Measurements from ENCODE around the gene ABLIM1.

Gene ABLIM1

DNA sequence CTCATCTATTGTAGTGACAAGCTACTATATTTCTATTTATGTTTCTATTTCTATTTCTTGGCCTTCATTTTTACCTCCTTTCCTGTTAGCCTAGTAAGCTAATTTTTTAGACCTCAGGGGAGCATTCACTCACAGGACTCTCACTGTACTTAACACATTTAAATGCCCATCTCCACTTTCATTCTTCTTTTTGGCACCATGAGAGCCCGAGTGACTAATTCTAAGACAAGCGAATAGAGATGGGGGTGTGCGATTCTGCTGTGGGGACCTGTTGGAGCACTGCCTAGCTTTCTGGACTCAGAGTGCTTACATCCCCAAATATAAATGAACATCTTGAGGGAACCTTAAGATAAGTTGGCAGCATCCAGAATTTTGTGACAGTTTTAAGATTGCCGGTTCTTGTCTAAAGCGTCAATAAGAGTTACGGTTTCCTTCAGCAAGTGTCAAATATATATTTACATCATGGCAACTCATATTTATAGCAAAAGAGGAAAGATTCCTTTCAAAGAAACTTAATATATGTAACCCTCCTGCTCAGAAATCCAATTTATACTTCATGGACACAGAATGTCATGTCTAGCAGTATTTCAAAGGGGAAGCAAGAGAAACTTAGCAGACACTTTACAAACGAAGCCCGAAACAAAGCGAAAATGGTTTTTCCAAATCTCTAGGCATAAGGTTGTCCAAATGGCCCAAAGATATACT is 199.7 kb downstream of the ABLIM1 start:
- peak overlapping the region in 1 of 2 donors; percentile 17 for H3K9ac ChIP-seq (ENCODE audit: low read depth in 1 of 2, low read length in 2 of 2)
- H3K27ac ChIP-seq (ENCODE audit: low read depth in 2 of 2, low read length in 2 of 2), result no peak overlapping the region
- H3K9me3 ChIP-seq (ENCODE audit: control insufficient read depth in 2 of 2, low read length in 2 of 2), result no peaks in the 10 kb centered on the region
- H3K27me3 ChIP-seq (ENCODE audit: control insufficient read depth in 2 of 2, insufficient read depth in 2 of 2, low read length in 2 of 2), result no peaks in the 10 kb centered on the region
- H3K36me3 ChIP-seq (ENCODE audit: control insufficient read depth in 2 of 2, insufficient read depth in 2 of 2, low read length in 2 of 2), result peaks cover 11 to 23% of the 10 kb centered on the region in 2 donors
- H3K4me3 ChIP-seq (ENCODE audit: low read length in 2 of 2), result no peak overlapping the region
- no peaks in the 10 kb centered on the region for H3K4me1 ChIP-seq (ENCODE audit: control insufficient read depth in 2 of 2, insufficient read depth in 2 of 2, low read length in 2 of 2)

DNA sequence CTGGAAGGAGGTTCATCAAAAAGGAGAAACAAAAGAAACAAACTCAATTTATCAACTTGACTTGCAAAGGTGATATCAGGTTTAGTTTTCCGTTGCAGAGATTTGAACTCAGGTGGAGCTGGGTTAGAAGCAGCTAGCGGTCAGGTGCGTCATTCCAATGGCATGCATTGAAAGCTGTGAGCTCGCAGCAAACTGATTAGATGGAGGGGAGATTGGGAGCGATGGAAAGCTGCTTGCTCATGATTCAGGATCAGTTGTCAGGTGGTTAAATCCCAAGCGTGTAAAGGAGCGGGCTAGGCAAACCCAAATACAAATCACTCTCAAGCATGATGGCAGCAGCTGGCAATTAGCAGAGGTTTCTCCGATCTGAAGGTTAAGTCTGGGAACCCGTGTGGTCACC is 204.5 kb downstream of the ABLIM1 start:
- Histone ChIP-seq H3K4me1 (ENCODE audit: control insufficient read depth in 2 of 2, insufficient read depth in 2 of 2, low read length in 2 of 2) (no peaks in the 10 kb centered on the region), H3K36me3 (ENCODE audit: control insufficient read depth in 2 of 2, insufficient read depth in 2 of 2, low read length in 2 of 2) (peaks cover 0 to 17% of the 10 kb centered on the region in 2 donors), H3K27ac (ENCODE audit: low read depth in 2 of 2, low read length in 2 of 2) (no peak overlapping the region)

DNA sequence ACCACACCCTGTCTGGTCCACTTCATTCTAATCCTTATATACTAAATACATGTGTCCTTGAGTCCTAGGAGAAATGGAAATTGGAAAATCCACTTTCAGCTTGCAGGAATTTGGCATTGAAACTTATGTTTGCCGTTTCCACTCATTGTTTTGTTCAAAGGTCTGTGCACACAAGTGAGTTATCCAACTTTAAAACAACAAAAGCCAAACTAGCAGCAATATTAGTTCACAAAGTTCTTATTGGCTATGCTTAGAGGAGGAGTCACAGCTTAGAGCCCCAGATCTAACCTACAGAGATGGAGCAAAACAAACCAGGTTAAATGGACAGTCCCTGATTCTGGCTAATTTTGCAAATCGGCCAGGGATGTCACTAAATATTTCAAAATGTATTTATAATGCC is 209.2 kb downstream of the ABLIM1 start:
- H3K27ac ChIP-seq (ENCODE audit: low read depth in 2 of 2, low read length in 2 of 2), result no peak overlapping the region
- H3K9me3 ChIP-seq (ENCODE audit: control insufficient read depth in 2 of 2, low read length in 2 of 2), result no peaks in the 10 kb centered on the region
- peaks cover 11 to 26% of the 10 kb centered on the region in 2 donors for H3K36me3 ChIP-seq (ENCODE audit: control insufficient read depth in 2 of 2, insufficient read depth in 2 of 2, low read length in 2 of 2)
- no peaks in the 10 kb centered on the region for H3K27me3 ChIP-seq (ENCODE audit: control insufficient read depth in 2 of 2, insufficient read depth in 2 of 2, low read length in 2 of 2)
- no peak overlapping the region for H3K9ac ChIP-seq (ENCODE audit: low read depth in 1 of 2, low read length in 2 of 2)
- H3K4me3 ChIP-seq (ENCODE audit: low read length in 2 of 2), result no peak overlapping the region
- H3K4me1 ChIP-seq (ENCODE audit: control insufficient read depth in 2 of 2, insufficient read depth in 2 of 2, low read length in 2 of 2), result no peaks in the 10 kb centered on the region

More for the DNA sequence above, 204.5 kb downstream of the ABLIM1 start:
- Histone ChIP-seq H3K27me3 (ENCODE audit: control insufficient read depth in 2 of 2, insufficient read depth in 2 of 2, low read length in 2 of 2) (no peaks in the 10 kb centered on the region), H3K9me3 (ENCODE audit: control insufficient read depth in 2 of 2, low read length in 2 of 2) (no peaks in the 10 kb centered on the region), H3K4me3 (ENCODE audit: low read length in 2 of 2) (no peak overlapping the region), H3K9ac (ENCODE audit: low read depth in 1 of 2, low read length in 2 of 2) (no peak overlapping the region)

DNA sequence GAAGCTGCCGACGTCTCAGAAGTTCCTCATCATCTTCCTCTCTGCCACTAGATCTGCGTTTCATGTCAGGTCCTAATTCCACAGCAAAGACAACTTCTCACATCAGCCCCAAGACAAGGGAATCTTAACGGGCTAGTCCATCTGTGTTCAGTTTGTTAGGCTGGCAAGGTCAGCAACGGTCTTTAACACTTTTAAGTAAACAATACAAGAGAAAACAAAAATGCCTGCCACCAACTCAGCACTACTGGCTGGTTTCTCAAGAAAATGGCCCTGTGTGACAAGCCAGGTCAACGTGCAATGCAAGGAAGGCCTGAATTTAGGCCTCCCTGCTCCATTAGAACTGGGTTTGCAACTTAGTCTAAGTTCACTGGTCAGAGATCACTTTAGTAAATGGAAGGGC is 212.7 kb downstream of the ABLIM1 start:
- no peaks in the 10 kb centered on the region for H3K27me3 ChIP-seq (ENCODE audit: control insufficient read depth in 2 of 2, insufficient read depth in 2 of 2, low read length in 2 of 2)
- no peak overlapping the region for H3K9ac ChIP-seq (ENCODE audit: low read depth in 1 of 2, low read length in 2 of 2)
- no peaks in the 10 kb centered on the region for H3K4me1 ChIP-seq (ENCODE audit: control insufficient read depth in 2 of 2, insufficient read depth in 2 of 2, low read length in 2 of 2)
- no peak overlapping the region for H3K27ac ChIP-seq (ENCODE audit: low read depth in 2 of 2, low read length in 2 of 2)
- H3K9me3 ChIP-seq (ENCODE audit: control insufficient read depth in 2 of 2, low read length in 2 of 2), result no peaks in the 10 kb centered on the region
- H3K4me3 ChIP-seq (ENCODE audit: low read length in 2 of 2), result no peak overlapping the region
- H3K36me3 ChIP-seq (ENCODE audit: control insufficient read depth in 2 of 2, insufficient read depth in 2 of 2, low read length in 2 of 2), result peaks cover 18 to 28% of the 10 kb centered on the region in 2 donors

DNA sequence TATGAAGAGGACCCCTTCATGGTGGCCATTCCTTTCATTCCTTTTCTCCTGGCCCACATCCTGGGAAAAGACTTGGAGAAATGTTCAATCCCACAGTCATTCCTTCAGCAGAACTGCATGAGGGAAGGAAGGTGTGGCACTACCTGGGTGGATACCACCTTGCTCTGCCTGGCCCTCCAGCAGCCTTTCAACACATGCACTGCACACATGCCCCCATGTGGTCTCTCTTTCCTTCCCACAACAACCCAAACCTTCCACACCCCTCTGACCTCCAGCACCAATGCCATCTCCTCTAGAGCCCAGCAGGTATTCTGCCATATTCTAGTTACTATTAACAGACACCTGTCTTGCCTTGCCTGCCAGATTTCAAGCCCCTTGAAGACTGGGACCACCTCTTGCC is 213.3 kb downstream of the ABLIM1 start:
- H3K9me3 ChIP-seq (ENCODE audit: control insufficient read depth in 2 of 2, low read length in 2 of 2), result no peaks in the 10 kb centered on the region
- no peak overlapping the region for H3K4me3 ChIP-seq (ENCODE audit: low read length in 2 of 2)
- H3K36me3 ChIP-seq (ENCODE audit: control insufficient read depth in 2 of 2, insufficient read depth in 2 of 2, low read length in 2 of 2), result peaks cover 22 to 32% of the 10 kb centered on the region in 2 donors
- no peaks in the 10 kb centered on the region for H3K4me1 ChIP-seq (ENCODE audit: control insufficient read depth in 2 of 2, insufficient read depth in 2 of 2, low read length in 2 of 2)
- H3K9ac ChIP-seq (ENCODE audit: low read depth in 1 of 2, low read length in 2 of 2), result no peak overlapping the region
- H3K27me3 ChIP-seq (ENCODE audit: control insufficient read depth in 2 of 2, insufficient read depth in 2 of 2, low read length in 2 of 2), result no peaks in the 10 kb centered on the region
- H3K27ac ChIP-seq (ENCODE audit: low read depth in 2 of 2, low read length in 2 of 2), result no peak overlapping the region

DNA sequence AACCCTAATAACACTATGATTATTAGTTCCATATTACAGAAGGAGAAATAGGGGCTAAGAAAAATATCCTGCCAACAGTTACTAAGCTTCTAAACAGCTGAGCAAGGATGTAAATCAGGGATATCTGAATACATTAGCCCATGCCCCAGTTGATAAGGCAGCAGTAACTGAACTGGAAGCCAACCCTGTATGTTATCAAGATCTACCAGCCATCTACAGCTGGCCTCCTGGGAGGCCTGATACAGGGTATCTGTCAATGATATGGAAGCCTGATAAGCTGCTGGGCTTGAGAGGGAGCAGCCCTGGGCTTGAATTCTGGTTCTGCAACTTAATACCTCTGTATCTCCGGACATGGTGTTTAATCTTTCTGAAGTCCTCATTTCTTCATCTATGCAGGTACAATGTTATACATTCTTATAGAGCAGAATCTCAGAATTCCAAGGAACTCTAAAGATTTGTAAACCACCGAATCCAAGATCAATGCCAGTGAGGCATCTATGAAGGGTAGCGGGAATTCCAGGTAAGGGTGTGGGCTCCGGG is 215.9 kb downstream of the ABLIM1 start:
- Histone ChIP-seq H3K9me3 (ENCODE audit: control insufficient read depth in 2 of 2, low read length in 2 of 2) (no peaks in the 10 kb centered on the region), H3K4me3 (ENCODE audit: low read length in 2 of 2) (no peak overlapping the region), H3K36me3 (ENCODE audit: control insufficient read depth in 2 of 2, insufficient read depth in 2 of 2, low read length in 2 of 2) (peaks cover 29 to 46% of the 10 kb centered on the region in 2 donors), H3K27ac (ENCODE audit: low read depth in 2 of 2, low read length in 2 of 2) (no peak overlapping the region), H3K9ac (ENCODE audit: low read depth in 1 of 2, low read length in 2 of 2) (no peak overlapping the region), H3K4me1 (ENCODE audit: control insufficient read depth in 2 of 2, insufficient read depth in 2 of 2, low read length in 2 of 2) (no peaks in the 10 kb centered on the region), H3K27me3 (ENCODE audit: control insufficient read depth in 2 of 2, insufficient read depth in 2 of 2, low read length in 2 of 2) (no peaks in the 10 kb centered on the region)

DNA sequence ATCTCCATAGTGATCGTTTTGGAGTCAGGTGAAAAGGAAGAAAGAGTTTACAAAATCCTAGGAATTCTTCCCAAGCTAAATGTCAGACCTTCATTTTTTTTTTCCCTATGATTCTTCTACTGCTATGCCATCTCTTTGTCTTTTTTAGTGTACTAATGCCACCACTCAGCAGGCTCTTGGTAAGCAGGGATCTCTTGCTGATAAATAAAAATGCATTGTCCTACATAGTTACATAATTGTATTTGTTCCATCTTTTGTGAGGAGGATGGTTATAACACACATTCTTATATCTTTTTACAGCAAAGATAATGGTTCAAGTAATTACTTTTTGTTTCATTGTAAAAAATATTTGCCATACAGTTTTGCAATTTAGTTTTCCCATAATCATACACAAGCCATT is 217.0 kb downstream of the ABLIM1 start:
- H3K4me3 ChIP-seq (ENCODE audit: low read length in 2 of 2), result no peak overlapping the region
- H3K27ac ChIP-seq (ENCODE audit: low read depth in 2 of 2, low read length in 2 of 2), result no peak overlapping the region
- H3K36me3 ChIP-seq (ENCODE audit: control insufficient read depth in 2 of 2, insufficient read depth in 2 of 2, low read length in 2 of 2), result peaks cover 34 to 52% of the 10 kb centered on the region in 2 donors
- H3K9me3 ChIP-seq (ENCODE audit: control insufficient read depth in 2 of 2, low read length in 2 of 2), result no peaks in the 10 kb centered on the region
- H3K4me1 ChIP-seq (ENCODE audit: control insufficient read depth in 2 of 2, insufficient read depth in 2 of 2, low read length in 2 of 2), result no peaks in the 10 kb centered on the region
- H3K27me3 ChIP-seq (ENCODE audit: control insufficient read depth in 2 of 2, insufficient read depth in 2 of 2, low read length in 2 of 2), result no peaks in the 10 kb centered on the region
- H3K9ac ChIP-seq (ENCODE audit: low read depth in 1 of 2, low read length in 2 of 2), result no peak overlapping the region

DNA sequence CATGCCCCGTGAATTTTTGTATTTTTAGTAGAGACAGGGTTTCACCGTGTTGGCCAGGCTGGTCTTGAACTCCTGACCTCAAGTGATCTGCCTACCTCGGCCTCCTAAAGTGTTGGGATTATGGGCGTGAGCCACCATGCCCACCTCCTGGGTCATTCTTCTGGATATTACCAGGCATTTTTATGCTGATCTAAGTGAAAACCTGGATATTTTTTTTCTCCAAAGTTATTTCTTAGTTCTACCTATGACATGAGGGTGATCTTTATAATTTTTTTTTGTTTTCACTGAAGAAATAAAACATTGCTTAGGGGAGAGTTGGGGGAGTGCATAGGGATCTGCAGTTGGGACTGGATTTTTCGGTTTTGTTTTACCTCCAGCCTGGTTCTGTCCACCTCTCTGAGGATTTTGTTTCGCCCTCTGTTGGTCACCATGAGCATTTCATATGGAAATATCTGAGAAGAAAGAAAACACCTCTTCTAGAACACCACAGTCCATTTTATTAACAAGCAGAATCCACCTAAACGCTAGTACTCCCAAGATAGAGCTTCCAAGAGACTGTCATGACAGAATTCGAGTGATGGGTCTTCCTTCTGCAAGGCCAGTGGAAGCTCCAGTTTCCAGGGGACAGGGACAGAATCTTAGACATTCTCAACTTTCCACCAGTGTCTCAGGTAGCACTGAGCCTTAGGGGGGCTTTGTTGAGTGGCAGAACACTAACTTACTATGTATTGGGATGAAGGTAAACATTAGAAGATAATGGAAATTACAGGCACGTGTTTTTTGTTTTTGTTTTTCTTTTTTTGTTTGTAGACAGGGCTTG is 220.4 kb downstream of the ABLIM1 start:
- no peak overlapping the region for H3K27ac ChIP-seq (ENCODE audit: low read depth in 2 of 2, low read length in 2 of 2)

DNA sequence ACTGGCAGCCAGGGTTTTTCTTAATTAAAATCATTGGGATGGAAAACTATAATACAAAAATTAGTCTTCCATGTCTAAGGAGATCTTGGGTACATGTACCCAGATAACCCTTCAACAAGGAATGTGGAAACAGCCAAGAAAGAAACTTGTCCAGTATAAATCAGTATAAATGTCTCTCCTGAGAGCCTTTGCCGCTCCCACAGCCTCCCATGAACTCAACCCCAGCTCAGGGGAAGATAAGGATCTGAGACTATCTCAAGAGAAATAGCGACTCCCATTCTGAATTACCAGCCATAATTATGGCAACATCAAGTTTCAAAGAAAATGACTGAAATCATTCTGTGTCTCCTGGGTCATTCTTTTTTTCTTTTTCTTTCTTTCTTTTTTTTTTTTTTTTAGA is 221.1 kb downstream of the ABLIM1 start:
- no peaks in the 10 kb centered on the region for H3K27me3 ChIP-seq (ENCODE audit: control insufficient read depth in 2 of 2, insufficient read depth in 2 of 2, low read length in 2 of 2)
- no peak overlapping the region for H3K4me3 ChIP-seq (ENCODE audit: low read length in 2 of 2)
- peaks cover 47 to 52% of the 10 kb centered on the region in 2 donors for H3K36me3 ChIP-seq (ENCODE audit: control insufficient read depth in 2 of 2, insufficient read depth in 2 of 2, low read length in 2 of 2)
- no peaks in the 10 kb centered on the region for H3K9me3 ChIP-seq (ENCODE audit: control insufficient read depth in 2 of 2, low read length in 2 of 2)
- no peaks in the 10 kb centered on the region for H3K4me1 ChIP-seq (ENCODE audit: control insufficient read depth in 2 of 2, insufficient read depth in 2 of 2, low read length in 2 of 2)
- no peak overlapping the region for H3K9ac ChIP-seq (ENCODE audit: low read depth in 1 of 2, low read length in 2 of 2)
- no peak overlapping the region for H3K27ac ChIP-seq (ENCODE audit: low read depth in 2 of 2, low read length in 2 of 2)

More for the DNA sequence above, 220.4 kb downstream of the ABLIM1 start:
- H3K36me3 ChIP-seq (ENCODE audit: control insufficient read depth in 2 of 2, insufficient read depth in 2 of 2, low read length in 2 of 2), result peaks cover 49 to 52% of the 10 kb centered on the region in 2 donors
- no peaks in the 10 kb centered on the region for H3K9me3 ChIP-seq (ENCODE audit: control insufficient read depth in 2 of 2, low read length in 2 of 2)
- no peaks in the 10 kb centered on the region for H3K4me1 ChIP-seq (ENCODE audit: control insufficient read depth in 2 of 2, insufficient read depth in 2 of 2, low read length in 2 of 2)
- H3K27me3 ChIP-seq (ENCODE audit: control insufficient read depth in 2 of 2, insufficient read depth in 2 of 2, low read length in 2 of 2), result no peaks in the 10 kb centered on the region
- no peak overlapping the region for H3K9ac ChIP-seq (ENCODE audit: low read depth in 1 of 2, low read length in 2 of 2)
- no peak overlapping the region for H3K4me3 ChIP-seq (ENCODE audit: low read length in 2 of 2)

DNA sequence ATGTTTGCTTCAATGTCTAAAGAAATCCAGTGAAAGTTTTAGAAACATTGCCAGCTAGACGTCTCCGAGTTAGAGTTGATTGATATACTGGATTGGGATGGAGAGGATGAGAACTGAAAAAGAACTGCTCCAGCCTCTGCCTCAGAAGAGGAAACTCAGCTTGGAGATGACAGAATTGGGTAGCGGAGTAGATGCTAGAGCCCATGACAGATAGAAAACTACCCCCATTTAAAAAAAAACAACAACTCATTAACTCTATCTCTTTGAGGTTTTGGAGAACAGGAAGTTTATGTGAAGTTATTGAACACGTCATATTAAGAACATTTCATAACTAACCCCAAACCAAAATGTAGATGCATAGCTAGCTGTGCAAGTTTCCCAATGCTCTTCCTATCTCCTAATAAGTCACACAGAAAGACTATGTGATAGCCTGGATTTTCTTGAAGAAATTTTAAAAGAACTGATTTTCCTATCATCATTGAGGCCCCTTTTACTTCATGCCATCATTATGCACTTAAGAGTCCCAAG is 225.4 kb downstream of the ABLIM1 start:
- no peaks in the 10 kb centered on the region for H3K4me1 ChIP-seq (ENCODE audit: control insufficient read depth in 2 of 2, insufficient read depth in 2 of 2, low read length in 2 of 2)
- no peaks in the 10 kb centered on the region for H3K9me3 ChIP-seq (ENCODE audit: control insufficient read depth in 2 of 2, low read length in 2 of 2)
- no peak overlapping the region for H3K4me3 ChIP-seq (ENCODE audit: low read length in 2 of 2)
- no peak overlapping the region for H3K27ac ChIP-seq (ENCODE audit: low read depth in 2 of 2, low read length in 2 of 2)
- peaks cover 18 to 30% of the 10 kb centered on the region in 2 donors for H3K36me3 ChIP-seq (ENCODE audit: control insufficient read depth in 2 of 2, insufficient read depth in 2 of 2, low read length in 2 of 2)
- H3K9ac ChIP-seq (ENCODE audit: low read depth in 1 of 2, low read length in 2 of 2), result no peak overlapping the region
- no peaks in the 10 kb centered on the region for H3K27me3 ChIP-seq (ENCODE audit: control insufficient read depth in 2 of 2, insufficient read depth in 2 of 2, low read length in 2 of 2)

All from mucosa of rectum (tissue), 2 donors.